Liver (tissue), 9 donors: ENCODE measurements around the gene S100A1. TPM values are rescaled to one million over a fixed set of nuclear protein-coding genes. Genes with fewer than 3 reads are reported as not detected.

Experiments used
- DNase-seq: peaks from one replicate; pipeline ENCODE4 v3.0.0-alpha.2; 2017; ENCODE audit warnings: low spot score
- H3K27ac ChIP-seq, 2 donors: one replicate each; pipeline ENCODE4 v1.7.0; 2013; ENCODE audit warnings: inconsistent platforms in 2 of 2, low read length in 2 of 2, control low read depth in 1 of 2, low read depth in 1 of 2, mild to moderate bottlenecking in 1 of 2
- H3K27me3 ChIP-seq, 4 donors: one replicate each; pipeline versions ENCODE4 v1.6.1 to v1.7.0; 2013; ENCODE audit warnings: low read length in 3 of 4, inconsistent platforms in 1 of 4, mild to moderate bottlenecking in 1 of 4, moderate library complexity in 1 of 4; ENCODE audit not compliant: control insufficient read depth in 4 of 4, insufficient read depth in 4 of 4
- H3K36me3 ChIP-seq, 4 donors: one replicate each; pipeline versions ENCODE4 v1.6.1 to v1.7.0; 2013; ENCODE audit warnings: low read length in 3 of 4, mild to moderate bottlenecking in 3 of 4, low read depth in 1 of 4, moderate library complexity in 1 of 4; ENCODE audit not compliant: control insufficient read depth in 4 of 4, insufficient read depth in 3 of 4
- H3K4me1 ChIP-seq, 4 donors: one replicate each; pipeline versions ENCODE4 v1.6.1 to v1.7.0; 2013; ENCODE audit warnings: low read length in 3 of 4, mild to moderate bottlenecking in 3 of 4, moderate library complexity in 1 of 4; ENCODE audit not compliant: control insufficient read depth in 4 of 4, insufficient read depth in 4 of 4
- H3K4me3 ChIP-seq, 3 donors: one replicate each; pipeline versions ENCODE4 v1.6.1 to v1.7.0; 2013; ENCODE audit warnings: low read length in 3 of 3, control low read depth in 1 of 3, low read depth in 1 of 3, mild to moderate bottlenecking in 1 of 3
- H3K9ac ChIP-seq, 2 donors: one replicate each; pipeline ENCODE4 v1.7.0; 2013; ENCODE audit warnings: low read length in 2 of 2, mild to moderate bottlenecking in 2 of 2, moderate library complexity in 2 of 2, control low read depth in 1 of 2, low read depth in 1 of 2
- H3K9me3 ChIP-seq, 4 donors: one replicate each; pipeline versions ENCODE4 v1.6.1 to v1.7.0; 2013; ENCODE audit warnings: low read length in 3 of 4; ENCODE audit not compliant: control insufficient read depth in 4 of 4
- ATF3 ChIP-seq: IDR thresholded peaks from 2 replicates; pipeline ENCODE4 v1.6.1; 2016; ENCODE audit warnings: antibody characterized with exemption
- CTCF ChIP-seq: fragments of 150-350 bp; IDR thresholded peaks from 2 replicates; pipeline ENCODE4 v1.5.1; 2017; ENCODE audit warnings: improper control_type of control experiment, low read depth, low read length; ENCODE audit not compliant: missing input control
- EGR1 ChIP-seq, 2 donors: IDR thresholded peaks; 2 replicates each; pipeline ENCODE4 v1.6.1; 2016 to 2018; ENCODE audit warnings: antibody characterized with exemption in 2 of 2, low read depth in 2 of 2
- FOXA2 ChIP-seq: IDR thresholded peaks from 2 replicates; pipeline ENCODE4 v1.6.1; 2016; ENCODE audit warnings: antibody characterized with exemption
- GABPA ChIP-seq, 2 donors: IDR thresholded peaks in 1 of 2; conservative IDR thresholded peaks in 1 of 2; 2 replicates each; pipeline ENCODE4 v1.6.1; 2016; ENCODE audit warnings: antibody characterized with exemption in 2 of 2, mild to moderate bottlenecking in 1 of 2, moderate library complexity in 1 of 2
- HNF4G ChIP-seq: IDR thresholded peaks from 2 replicates; pipeline ENCODE4 v1.6.1; 2016; ENCODE audit warnings: antibody characterized with exemption
- JUND ChIP-seq, 2 donors: IDR thresholded peaks; 2 replicates each; pipeline ENCODE4 v1.6.1; 2016; ENCODE audit warnings: antibody characterized with exemption in 2 of 2
- NR2F2 ChIP-seq: IDR thresholded peaks from 2 replicates; pipeline ENCODE4 v1.6.1; 2016; ENCODE audit warnings: antibody characterized with exemption
- REST ChIP-seq: IDR thresholded peaks from 2 replicates; pipeline ENCODE4 v1.6.1; 2016; ENCODE audit warnings: antibody characterized with exemption, mild to moderate bottlenecking
- RXRA ChIP-seq, 2 donors: IDR thresholded peaks; 2 replicates each; pipeline ENCODE4 v1.6.1; 2017 to 2018; ENCODE audit warnings: antibody characterized with exemption in 2 of 2, mild to moderate bottlenecking in 1 of 2
- SP1 ChIP-seq: IDR thresholded peaks from 2 replicates; pipeline ENCODE4 v1.6.1; 2018; ENCODE audit warnings: antibody characterized with exemption, mild to moderate bottlenecking
- TAF1 ChIP-seq: conservative IDR thresholded peaks from 2 replicates; pipeline ENCODE4 v1.6.1; 2016; ENCODE audit warnings: antibody characterized with exemption, mild to moderate bottlenecking
- YY1 ChIP-seq: IDR thresholded peaks from 2 replicates; pipeline ENCODE4 v1.6.1; 2016; ENCODE audit warnings: antibody characterized with exemption, mild to moderate bottlenecking
- ZBTB33 ChIP-seq: IDR thresholded peaks from 2 replicates; pipeline ENCODE4 v1.6.1; 2016; ENCODE audit warnings: antibody characterized with exemption
- WGBS: extraction: QIAGEN DNeasy Blood & Tissue Kit; methylation state at CpG from one replicate; pipeline ENCODE4 v1.1.7; 2013; 5-methylcytosine and 5-hydroxymethylcytosine counted together
- polyA plus RNA-seq, 2 donors: library from polyadenylated mRNA; stranded (reverse) in 1 of 2; unstranded in 1 of 2; fragments of 200-250 nt in 1 of 2; fragments of >200 nt in 1 of 2; fragmentation: Nextera tagmentation in 1 of 2; extraction: Ambion mirVana in 1 of 2; gene quantifications; one replicate each; pipeline versions ENCODE4 v1.2.1 to v1.2.3, GENCODE V29; 2013 to 2015
- total RNA-seq, 2 donors: library from RNA; depleted of rRNA; stranded (reverse); fragments of >200 nt; gene quantifications; one replicate each; pipeline ENCODE4 v1.2.3, GENCODE V29; 2014
- donor health status: healthy.
- donor health status: healthy.
- donor health status: healthy.
- donor health status: healthy.
- donor health status: healthy.

Gene S100A1
- total and polyA plus RNA-seq, 4 donors = 0.21 to 0.33 (median 0.29) TPM

- TF ChIP-seq ZBTB33 (no peak), TAF1 (no peak), HNF4G (no peak), ATF3 (no peak), GABPA (IDR thresholded peaks at IDR 0.05 in 1 of 2, conservative IDR thresholded peaks at IDR 0.05 in 1 of 2) (no peak), RXRA (IDR thresholded peaks at IDR 0.05) (no peak)
Measured at GRCh38 chr1:153661111-153661708, 33.0 kb downstream of the S100A1 start (continued).

GRCh38 chr1:153662269-153662668 lies 34.0 kb downstream of the S100A1 start:
- Histone ChIP-seq H3K27ac (no peak overlapping the region), H3K9me3 (no peaks in the 10 kb centered on the region)
- no peak for TF ChIP-seq CTCF
- no peak for TF ChIP-seq SP1
- no peak for TF ChIP-seq FOXA2
- TF ChIP-seq ATF3 = no peak
- TF ChIP-seq TAF1 = no peak
- no peak for TF ChIP-seq HNF4G
- TF ChIP-seq REST = no peak
- TF ChIP-seq EGR1 (IDR thresholded peaks at IDR 0.05; ENCODE audit: low read depth in 2 of 2) = no peak
- no peak for TF ChIP-seq YY1
- TF ChIP-seq GABPA (IDR thresholded peaks at IDR 0.05 in 1 of 2, conservative IDR thresholded peaks at IDR 0.05 in 1 of 2) = no peak
- TF ChIP-seq NR2F2 = no peak
- no peak for TF ChIP-seq JUND (IDR thresholded peaks at IDR 0.05)

More at GRCh38 chr1:153662269-153662668, 34.0 kb downstream of the S100A1 start:
- H3K4me3 ChIP-seq = no peak overlapping the region
- no peak overlapping the region for H3K9ac ChIP-seq
- H3K36me3 ChIP-seq = peaks cover 19 to 55% (median 52%) of the 10 kb centered on the region in 4 donors
- H3K27me3 ChIP-seq = no peaks in the 10 kb centered on the region
- 77% methylated on average over 2 of the region's 2 CpGs for WGBS
- no peak for DNase-seq
- peaks cover 1 to 29% (median 27%) of the 10 kb centered on the region in 4 donors for H3K4me1 ChIP-seq
